Smooth muscle cell of the pulmonary artery (primary cell): ENCODE measurements around the gene MCC. TPM values are rescaled to one million over a fixed set of nuclear protein-coding genes. Genes with fewer than 3 reads are reported as not detected.

ENCODE experiments used
- total RNA-seq: library from RNA; depleted of rRNA; stranded (reverse); fragments of >200 nt; gene quantifications from 2 replicates; pipeline ENCODE4 v1.2.3, GENCODE V29; 2014

MCC gene
- total RNA-seq: 33.4 and 49.0 TPM in 2 replicates

DNA sequence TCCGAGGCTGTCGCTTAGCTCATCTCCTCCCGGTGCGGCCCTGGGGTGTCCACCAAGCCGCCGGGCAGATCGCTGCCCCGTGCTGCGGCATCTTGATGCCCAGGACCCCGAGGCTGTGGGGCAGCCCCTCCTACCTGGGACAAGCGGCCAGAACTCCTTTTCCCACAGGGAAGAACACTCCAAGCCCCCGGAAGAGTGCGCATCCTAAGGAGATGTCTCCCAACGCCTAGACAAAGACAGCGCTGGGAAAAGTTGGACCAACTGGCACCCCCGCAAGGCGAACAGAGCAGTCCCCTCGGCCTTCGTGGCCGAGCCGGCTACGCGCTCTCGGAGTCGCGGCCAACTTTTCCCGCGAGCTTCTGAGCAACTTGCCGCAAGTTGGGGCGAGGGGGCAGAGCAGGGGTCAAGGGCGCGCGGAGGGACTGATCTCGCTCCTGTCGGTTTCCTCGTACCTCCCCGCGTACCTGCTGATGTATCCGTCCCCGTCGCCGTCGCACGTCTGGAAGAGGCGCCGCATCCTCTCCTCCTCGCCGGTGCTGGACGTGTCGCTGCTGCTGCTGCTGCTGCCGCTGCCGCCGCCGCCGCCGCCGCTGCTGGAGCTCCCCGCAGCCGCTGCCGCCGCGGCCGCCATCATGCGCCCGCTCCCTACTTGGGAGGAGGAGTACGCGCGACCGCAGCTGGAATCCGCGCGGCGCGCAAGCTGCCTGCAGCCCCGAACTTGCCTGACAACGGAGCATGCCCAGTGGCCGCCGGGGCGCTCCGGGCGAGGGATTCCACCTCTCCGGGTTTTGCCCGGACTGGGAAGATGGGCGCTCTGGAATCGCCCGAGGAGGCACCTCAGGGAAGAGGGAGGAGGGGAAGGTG, at the start of gene MCC:
Gene MCC (minus strand): TSS at position 673 of the 864 bp plus-strand sequence.

DNA sequence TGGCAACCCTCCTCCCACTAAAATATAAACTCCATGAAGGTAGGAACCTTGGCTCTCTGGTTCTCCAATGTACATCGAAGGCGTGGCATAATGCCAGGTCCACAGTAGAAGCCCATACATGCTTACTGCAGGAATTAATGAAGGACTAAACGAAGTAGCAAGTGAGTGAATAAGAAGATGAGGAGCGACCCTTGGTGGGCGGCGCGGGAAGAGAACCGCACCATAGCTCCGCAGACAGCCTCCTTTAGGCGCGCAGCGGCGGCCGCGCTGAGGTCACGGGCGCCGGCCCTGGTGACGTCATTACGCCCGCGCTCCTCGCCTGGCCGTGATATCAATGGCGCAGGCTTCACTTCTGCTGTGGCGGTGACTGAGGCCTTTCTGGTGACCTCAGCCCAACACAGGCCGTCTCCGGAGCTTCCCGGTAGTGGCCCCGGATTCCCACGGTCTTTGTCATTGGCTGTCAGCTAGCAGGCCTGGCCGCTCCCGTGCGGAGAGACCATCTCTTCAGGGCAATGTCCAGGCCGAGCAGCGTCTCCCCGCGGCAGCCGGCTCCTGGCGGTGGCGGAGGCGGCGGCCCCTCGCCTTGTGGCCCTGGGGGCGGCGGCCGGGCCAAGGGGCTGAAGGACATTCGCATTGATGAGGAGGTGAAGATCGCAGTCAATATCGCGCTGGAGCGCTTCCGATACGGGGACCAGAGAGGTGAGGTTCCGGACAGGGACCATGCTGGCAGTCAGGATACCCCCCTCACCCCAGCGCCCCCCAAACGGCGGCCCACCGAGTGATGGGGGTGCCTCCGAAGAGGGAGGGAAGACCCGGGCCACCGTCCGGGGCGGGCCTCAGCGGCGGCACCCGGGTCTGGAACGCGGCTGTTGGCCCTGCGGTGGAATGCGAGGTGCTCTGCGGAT, 25.4 kb upstream of the MCC start, which contains the start of gene YTHDC2:
Gene YTHDC2 (plus strand): TSS at position 311 of the 905 bp plus-strand sequence. CDS start 202 bp downstream, at position 513.

DNA sequence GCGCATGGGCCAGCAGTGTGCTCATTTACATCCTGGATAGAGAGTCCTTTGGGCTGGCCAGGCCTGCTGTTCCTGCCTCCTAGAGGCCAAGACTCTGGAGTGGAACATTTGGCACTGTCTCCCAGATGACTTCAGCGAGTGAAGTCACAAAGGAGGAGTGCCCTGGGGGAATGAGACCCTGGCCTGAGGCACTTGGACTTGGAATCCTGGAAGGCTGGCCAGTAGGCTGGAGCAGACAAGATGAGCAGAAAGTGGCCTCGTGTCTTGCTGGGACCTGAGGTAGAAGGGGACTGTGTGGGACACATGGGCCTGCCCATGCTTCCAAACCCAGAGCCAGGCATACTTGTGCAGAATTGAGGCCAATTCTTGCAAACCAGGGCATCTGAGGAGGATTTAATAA, 53.4 kb downstream of the MCC start, which contains the start of gene TSSK1B:
Gene TSSK1B (minus strand): TSS at position 101 of the 400 bp plus-strand sequence. CDS start 150 bp downstream, outside the sequence.

DNA sequence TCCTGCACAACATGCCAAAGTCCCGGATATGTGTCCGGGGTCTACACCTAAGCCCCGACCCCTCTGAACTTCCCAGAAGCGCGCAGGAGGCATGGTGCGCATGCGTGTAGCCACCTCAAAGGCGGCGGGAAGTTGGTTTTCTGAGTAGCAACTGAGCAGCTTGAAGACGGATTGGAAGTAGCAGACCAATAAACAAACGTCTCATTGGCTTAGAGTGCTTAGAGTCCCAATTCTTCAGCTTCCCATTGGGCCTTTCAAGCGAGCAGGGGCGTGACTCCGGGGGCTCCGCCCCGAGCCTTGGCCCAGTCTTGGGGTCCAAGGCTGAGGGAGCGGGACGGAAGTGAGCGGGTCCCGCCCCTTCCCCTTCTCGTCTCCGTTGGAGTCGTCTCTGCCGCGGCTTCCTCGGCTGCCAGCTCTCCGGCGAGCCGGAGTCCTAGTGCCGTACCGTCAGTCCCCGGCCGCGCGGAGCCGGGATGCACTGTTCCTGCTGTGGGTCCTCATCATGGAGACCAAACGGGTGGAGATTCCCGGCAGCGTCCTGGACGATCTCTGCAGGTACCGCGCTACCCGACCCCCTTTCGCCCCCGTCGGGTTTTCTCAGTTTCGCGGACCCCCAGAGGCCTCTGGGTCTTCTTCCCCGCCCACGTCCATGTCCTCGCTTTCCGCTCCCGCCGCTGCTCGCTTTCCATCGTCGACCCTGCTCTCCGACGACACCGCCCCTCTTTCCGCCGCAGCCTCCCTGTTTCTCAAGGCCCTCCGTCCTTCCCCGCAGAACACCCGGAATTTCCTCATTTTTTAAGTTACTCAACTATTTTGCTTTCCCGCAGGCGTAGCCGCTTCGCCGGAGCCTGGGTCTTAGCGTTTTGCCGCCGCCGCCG, 511.6 kb downstream of the MCC start, which contains the start of gene DCP2:
Gene DCP2 (plus strand): TSS at position 367 of the 878 bp plus-strand sequence. CDS start 136 bp downstream, at position 503.

Other genes starting within 250 kb of the MCC start
- 0.46 and 0.50 TPM in 2 replicates for gene TSSK1B, start 53.5 kb downstream of the MCC start, total RNA-seq
- gene YTHDC2, start 25.2 kb upstream of the MCC start, total RNA-seq: 22.1 and 28.7 TPM in 2 replicates